Measurements from ENCODE around the gene SELENOM. TPM values are rescaled to one million over a fixed set of nuclear protein-coding genes. Genes with fewer than 3 reads are reported as not detected.
A peak's percentile ranks its signal among the peaks of the same experiment; 100 is the strongest.
"Not testable (repeated sequence)": the region's sequence is repeated elsewhere in the genome, so short reads cannot be mapped to it uniquely, and the experiment has no call there.

The SELENOM gene
- total RNA-seq, 8 experiments from 2014 or later: 17.1 to 366 (median 42.5) TPM

GRCh38 chr22:31100762-31101525, 6.4 kb downstream of the SELENOM start:
- no peak for ATAC-seq (replicated peaks in 6 of 8)
- Histone ChIP-seq H3K4me3 (no peak overlapping the region), H3K27ac (no peak overlapping the region), H3K4me1 (replicated peaks in 1 of 2) (peaks cover 6 to 10% of the 10 kb centered on the region in 2 donors)
- in situ Hi-C loops (cut with MboI; ENCODE audit: low pct_unique_long_range_greater_than_20kb in 2 of 9, low sequenced_read_pairs in 9 of 9, unreplicated experiment in 9 of 9): no loop called here
- 80 to 87% (median 87%) methylated on average over 1 to 3 of the region's 18 CpGs; no CpG with 5 or more reads in 7 of the 10 experiments for WGBS, 10 experiments

DNA sequence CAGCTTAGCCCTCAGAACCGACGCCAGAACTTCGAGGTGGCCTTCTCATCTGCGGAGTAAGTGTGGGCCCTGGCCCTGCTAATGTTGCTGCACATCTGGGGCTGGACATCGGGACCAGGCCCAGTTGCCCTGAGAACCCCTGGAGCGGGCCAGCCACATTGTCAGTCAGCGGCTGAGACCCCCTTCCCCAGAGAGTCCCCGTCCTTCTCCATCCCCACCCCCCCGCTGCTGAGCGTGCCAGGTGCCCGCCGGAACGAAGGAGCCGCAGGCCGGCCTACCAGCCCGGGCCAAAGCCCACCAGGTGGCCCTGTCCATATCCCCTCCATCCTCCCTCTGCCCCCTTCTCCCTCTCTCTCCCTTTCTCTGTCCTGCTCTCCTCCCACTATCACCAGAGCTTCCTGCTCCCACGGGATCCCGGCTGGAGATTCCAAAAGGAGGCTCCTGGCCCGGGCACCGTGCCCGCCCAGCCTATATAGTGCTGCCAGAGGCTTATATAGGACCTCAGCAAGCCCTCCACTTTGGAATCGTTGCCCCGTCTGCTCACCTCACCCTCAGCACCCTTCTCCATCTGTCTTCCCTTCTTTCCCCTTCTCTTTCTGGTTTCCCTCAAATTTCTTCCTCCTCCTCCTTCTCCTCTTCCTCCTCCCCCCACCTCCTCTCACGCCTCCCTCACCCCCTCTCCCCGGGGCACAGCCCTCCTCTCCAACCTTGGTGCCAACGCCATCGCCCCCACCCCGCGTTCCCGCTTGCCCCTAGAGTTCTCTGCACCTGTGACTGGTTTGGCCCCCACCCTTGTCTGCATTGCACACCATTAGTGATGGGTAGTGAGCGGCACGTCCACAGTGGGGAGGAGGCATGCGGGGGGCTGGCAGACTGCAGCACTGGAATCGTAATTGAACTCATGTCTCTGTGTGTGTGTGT, 7.3 kb downstream of the SELENOM start:
- H3K27ac ChIP-seq: no peak overlapping the region
- ATAC-seq (replicated peaks in 6 of 8): no peak
- in situ Hi-C loops (cut with MboI; ENCODE audit: low pct_unique_long_range_greater_than_20kb in 2 of 9, low sequenced_read_pairs in 9 of 9, unreplicated experiment in 9 of 9): loop anchor here in 2 of 9 experiments (25.0 kb wide), 1 partner anchor 138 kb away; the partner anchor contains the start of genes MORC2 (in 2 of the 2) and TUG1 (in 2 of the 2)
- peaks cover 6 to 10% of the 10 kb centered on the region in 2 donors for H3K4me1 ChIP-seq (replicated peaks in 1 of 2)
- 80 to 100% (median 90%) methylated on average over 1 of the region's 34 CpGs; no CpG with 5 or more reads in 6 of the 10 experiments for WGBS, 10 experiments
- no peak overlapping the region for H3K4me3 ChIP-seq

DNA sequence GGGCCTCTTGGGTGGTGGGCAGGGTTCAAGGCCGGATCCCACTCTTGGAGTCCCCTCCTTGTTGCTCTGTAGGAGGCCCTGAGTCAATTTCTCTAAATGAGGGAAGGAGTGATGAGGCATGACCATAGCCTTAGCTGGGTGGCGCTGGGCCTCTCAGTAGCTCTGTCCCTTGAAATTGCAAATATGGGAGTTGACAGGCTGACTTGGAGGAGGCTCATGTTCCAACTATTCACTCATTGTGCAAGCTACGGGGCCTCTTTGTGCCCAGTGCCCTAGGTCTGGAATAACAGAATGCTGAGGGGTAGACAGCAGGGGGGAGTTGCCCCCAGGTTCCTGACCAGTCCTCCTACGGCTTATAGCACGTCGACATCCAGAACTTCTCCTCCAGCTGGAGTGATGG, 8.0 kb downstream of the SELENOM start:
- Histone ChIP-seq H3K27ac (no peak overlapping the region), H3K4me3 (no peak overlapping the region), H3K4me1 (replicated peaks in 1 of 2) (peaks cover 6 to 10% of the 10 kb centered on the region in 2 donors)
- in situ Hi-C loops (cut with MboI; ENCODE audit: low pct_unique_long_range_greater_than_20kb in 2 of 9, low sequenced_read_pairs in 9 of 9, unreplicated experiment in 9 of 9): loop anchor here in 2 of 9 experiments (25.0 kb wide), 1 partner anchor 137 kb away; the partner anchor contains the start of genes MORC2 (in 2 of the 2) and TUG1 (in 2 of the 2)
- 42 to 100% (median 96%) methylated on average over 1 to 4 of the region's 6 CpGs; no CpG with 5 or more reads in 5 of the 10 experiments for WGBS, 10 experiments
- ATAC-seq (replicated peaks in 6 of 8): peak in 2 of 8 experiments; percentile 19 to 35

GRCh38 chr22:31098632-31099110, 8.7 kb downstream of the SELENOM start:
- peak in 5 of 8 experiments; percentile 18 to 79 (median 73) for ATAC-seq (replicated peaks in 6 of 8)
- 20 to 90% (median 89%) methylated on average over 2 to 7 of the region's 36 CpGs; no CpG with 5 or more reads in 7 of the 10 experiments for WGBS, 10 experiments
- H3K4me3 ChIP-seq: no peak overlapping the region
- in situ Hi-C loops (cut with MboI; ENCODE audit: low pct_unique_long_range_greater_than_20kb in 2 of 9, low sequenced_read_pairs in 9 of 9, unreplicated experiment in 9 of 9): loop anchor here in 2 of 9 experiments (25.0 kb wide), 1 partner anchor 136 kb away; the partner anchor contains the start of genes MORC2 (in 2 of the 2) and TUG1 (in 2 of the 2)
- peaks cover 6 to 10% of the 10 kb centered on the region in 2 donors for H3K4me1 ChIP-seq (replicated peaks in 1 of 2)
- H3K27ac ChIP-seq: no peak overlapping the region

DNA sequence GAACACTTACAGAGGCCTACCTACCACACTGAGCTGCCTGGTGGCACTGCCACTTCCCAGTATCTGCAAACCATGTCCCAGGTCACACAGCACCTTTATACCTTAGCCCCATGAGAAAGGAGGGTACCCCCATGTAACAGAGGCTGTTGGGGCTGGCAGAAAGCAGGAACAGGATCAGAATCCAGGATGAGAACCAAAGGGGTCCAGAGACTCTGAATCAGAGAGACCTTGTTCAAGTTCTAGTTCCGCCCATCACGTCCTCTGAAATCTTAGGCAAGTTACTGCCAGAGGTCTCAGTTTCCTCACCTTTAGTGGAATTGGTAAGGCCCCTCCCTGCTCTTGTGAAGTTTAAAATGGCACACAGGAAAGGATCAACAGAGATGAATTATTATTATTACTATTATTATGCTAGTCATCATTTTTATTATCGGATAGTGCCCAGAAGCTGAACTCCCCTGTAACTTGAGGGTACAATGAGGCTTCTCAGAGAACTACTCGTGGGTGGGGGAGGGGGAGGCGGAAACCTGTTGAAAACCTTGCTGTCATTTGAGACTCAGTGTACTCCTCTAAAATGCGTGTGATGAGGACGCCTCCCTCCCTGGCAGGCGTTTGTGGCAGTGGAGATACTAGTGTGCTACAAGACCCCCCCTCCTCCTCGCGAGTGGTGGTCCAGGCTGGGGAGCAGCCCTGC, 9.3 kb downstream of the SELENOM start:
- ATAC-seq (replicated peaks in 6 of 8): no peak
- 60 to 100% (median 75%) methylated on average over 1 to 4 of the region's 10 CpGs; no CpG with 5 or more reads in 4 of the 10 experiments for WGBS, 10 experiments
- Histone ChIP-seq H3K27ac (no peak overlapping the region), H3K4me3 (no peak overlapping the region), H3K4me1 (replicated peaks in 1 of 2) (peaks cover 6 to 10% of the 10 kb centered on the region in 2 donors)
- in situ Hi-C loops (cut with MboI; ENCODE audit: low pct_unique_long_range_greater_than_20kb in 2 of 9, low sequenced_read_pairs in 9 of 9, unreplicated experiment in 9 of 9): loop anchor here in 2 of 9 experiments (25.0 kb wide), 1 partner anchor 136 kb away; the partner anchor contains the start of genes MORC2 (in 2 of the 2) and TUG1 (in 2 of the 2)

DNA sequence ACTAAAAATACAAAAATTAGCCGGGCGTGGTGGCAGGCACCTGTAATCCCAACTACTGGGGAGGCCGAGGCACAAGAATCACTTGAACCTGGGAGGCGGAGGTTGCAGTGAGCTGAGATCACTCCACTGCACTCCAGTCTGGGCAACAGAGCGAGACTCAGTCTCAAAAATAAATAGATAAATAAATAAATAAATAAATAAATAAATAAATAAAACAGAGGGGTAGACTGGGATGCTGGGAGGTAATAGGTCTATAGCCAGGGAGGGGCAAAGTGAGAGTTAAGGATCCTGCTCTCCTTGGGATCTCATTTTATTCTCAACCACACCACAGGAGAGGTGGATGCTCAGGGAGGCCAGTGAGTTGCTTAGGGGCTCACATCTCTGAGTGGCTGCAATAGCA, 9.8 kb downstream of the SELENOM start:
- H3K4me1 ChIP-seq (replicated peaks in 1 of 2); H3K4me3 ChIP-seq; H3K27ac ChIP-seq; ATAC-seq (replicated peaks in 6 of 8): not testable (repeated sequence)
- in situ Hi-C loops (cut with MboI; ENCODE audit: low pct_unique_long_range_greater_than_20kb in 2 of 9, low sequenced_read_pairs in 9 of 9, unreplicated experiment in 9 of 9): loop anchor here in 2 of 9 experiments (25.0 kb wide), 1 partner anchor 135 kb away; the partner anchor contains the start of genes MORC2 (in 2 of the 2) and TUG1 (in 2 of the 2)
- 100% methylated on average over 1 to 5 of the region's 5 CpGs; no CpG with 5 or more reads in 5 of the 10 experiments for WGBS, 10 experiments

GRCh38 chr22:31096657-31097279, 10.6 kb downstream of the SELENOM start:
- 67 to 97% (median 83%) methylated on average over 3 to 6 of the region's 27 CpGs; no CpG with 5 or more reads in 6 of the 10 experiments for WGBS, 10 experiments
- in situ Hi-C loops (cut with MboI; ENCODE audit: low pct_unique_long_range_greater_than_20kb in 2 of 9, low sequenced_read_pairs in 9 of 9, unreplicated experiment in 9 of 9): loop anchor here in 2 of 9 experiments (25.0 kb wide), 1 partner anchor 134 kb away; the partner anchor contains the start of genes MORC2 (in 2 of the 2) and TUG1 (in 2 of the 2)
- Histone ChIP-seq H3K4me3 (no peak overlapping the region), H3K4me1 (replicated peaks in 1 of 2) (peaks cover 6 to 10% of the 10 kb centered on the region in 2 donors), H3K27ac (no peak overlapping the region)
- no peak for ATAC-seq (replicated peaks in 6 of 8)

DNA sequence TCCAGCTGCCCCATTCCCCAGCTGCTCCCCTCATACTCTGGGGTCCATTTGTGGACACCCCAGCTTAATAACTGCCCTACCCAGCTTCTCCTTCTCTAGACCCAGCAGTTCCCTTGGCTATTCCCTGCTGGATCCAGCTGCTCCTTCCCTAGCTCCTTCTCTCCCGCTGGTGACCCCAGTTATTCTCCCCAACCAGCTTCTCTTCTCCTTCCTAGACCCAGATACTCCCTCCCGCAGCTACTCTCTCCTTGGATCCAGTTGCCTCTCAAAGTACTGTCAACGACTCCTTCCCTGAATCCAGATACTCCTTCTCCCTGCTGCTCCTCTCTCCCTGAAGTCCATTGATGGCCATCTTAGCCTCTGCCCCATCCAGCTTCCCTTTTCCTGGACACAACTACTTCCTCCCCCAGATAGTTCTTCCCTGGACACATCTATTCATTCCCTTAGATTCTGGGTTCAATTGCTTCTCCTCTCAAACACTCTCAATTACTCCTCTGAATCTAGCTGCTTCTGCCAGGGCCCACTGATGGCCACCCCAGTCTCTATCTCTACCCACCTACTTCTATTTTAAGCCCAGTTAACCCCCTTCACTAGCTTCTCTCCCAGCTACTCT, 11.6 kb downstream of the SELENOM start:
- in situ Hi-C loops (cut with MboI; ENCODE audit: low pct_unique_long_range_greater_than_20kb in 2 of 9, low sequenced_read_pairs in 9 of 9, unreplicated experiment in 9 of 9): loop anchor here in 2 of 9 experiments (25.0 kb wide), 1 partner anchor 133 kb away; the partner anchor contains the start of genes MORC2 (in 2 of the 2) and TUG1 (in 2 of the 2)

DNA sequence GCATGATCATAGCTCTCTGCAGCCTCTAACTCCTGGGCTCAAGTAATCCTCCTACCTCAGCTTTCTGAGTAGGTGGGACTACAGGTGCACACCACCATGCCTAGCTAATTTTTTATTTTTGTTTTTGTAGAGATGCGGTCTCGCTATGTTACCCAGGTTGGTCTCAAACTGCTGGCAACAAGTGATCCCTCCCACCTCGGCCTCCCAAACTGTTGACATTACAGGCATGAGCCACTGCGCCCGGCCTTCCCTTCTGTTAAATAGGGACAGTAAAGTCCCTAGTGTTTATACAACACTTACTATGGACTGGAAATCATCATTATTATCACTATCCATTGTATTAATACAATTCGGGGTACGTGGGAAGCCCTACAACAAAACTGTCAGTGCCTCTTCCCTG, 12.6 kb downstream of the SELENOM start:
- in situ Hi-C loops (cut with MboI; ENCODE audit: low pct_unique_long_range_greater_than_20kb in 2 of 9, low sequenced_read_pairs in 9 of 9, unreplicated experiment in 9 of 9): loop anchor here in 2 of 9 experiments (25.0 kb wide), 1 partner anchor 132 kb away; the partner anchor contains the start of genes MORC2 (in 2 of the 2) and TUG1 (in 2 of the 2)
- WGBS, 10 experiments: 83 to 100% (median 93%) methylated on average over 1 to 7 of the region's 7 CpGs; no CpG with 5 or more reads in 2 of the 10 experiments
- ATAC-seq (replicated peaks in 6 of 8): no peak
- H3K4me3 ChIP-seq: no peak overlapping the region
- no peak overlapping the region for H3K27ac ChIP-seq
- H3K4me1 ChIP-seq (replicated peaks in 1 of 2): peaks cover 6 to 10% of the 10 kb centered on the region in 2 donors

More for the DNA sequence above, 11.6 kb downstream of the SELENOM start:
- Histone ChIP-seq H3K4me3 (no peak overlapping the region), H3K4me1 (replicated peaks in 1 of 2) (peaks cover 6 to 10% of the 10 kb centered on the region in 2 donors), H3K27ac (no peak overlapping the region)
- ATAC-seq (replicated peaks in 6 of 8): no peak
- WGBS, 10 experiments: 77 to 100% (median 90%) methylated on average over 1 to 3 of the region's 3 CpGs; no CpG with 5 or more reads in 1 of the 10 experiments

- no peak overlapping the region for H3K4me3 ChIP-seq
- no peak overlapping the region for H3K27ac ChIP-seq
- in situ Hi-C loops (cut with MboI; ENCODE audit: low pct_unique_long_range_greater_than_20kb in 2 of 9, low sequenced_read_pairs in 9 of 9, unreplicated experiment in 9 of 9): loop anchor here in 2 of 9 experiments (25.0 kb wide), 1 partner anchor 132 kb away; the partner anchor contains the start of genes MORC2 (in 2 of the 2) and TUG1 (in 2 of the 2)
- no peak for ATAC-seq (replicated peaks in 6 of 8)
- 13 to 90% (median 83%) methylated on average over 1 to 4 of the region's 5 CpGs; no CpG with 5 or more reads in 6 of the 10 experiments for WGBS, 10 experiments
- H3K4me1 ChIP-seq (replicated peaks in 1 of 2): peaks cover 6 to 10% of the 10 kb centered on the region in 2 donors
Observed at GRCh38 chr22:31094021-31094551, 13.3 kb downstream of the SELENOM start.

Data from motor neuron (in vitro differentiated cells).